Neural crest cell (in vitro differentiated cells): Measurements from ENCODE around the gene FAM13A. TPM values are rescaled to one million over a fixed set of nuclear protein-coding genes. Genes with fewer than 3 reads are reported as not detected.

Experiments
- DNase-seq: peaks from one replicate; pipeline ENCODE4 v3.0.0; 2021; ENCODE audit warnings: low read depth, mixed read lengths, low spot score
- H3K27ac Mint-ChIP-seq: one replicate; pipeline ENCODE4 v1.8.0; 2021; ENCODE audit warnings: mild to moderate bottlenecking, mixed read lengths; ENCODE audit not compliant: unreplicated experiment
- H3K27me3 Mint-ChIP-seq: 2 replicates; pipeline ENCODE4 v1.8.0; 2021; ENCODE audit warnings: low read depth, mild to moderate bottlenecking, mixed read lengths
- H3K36me3 Mint-ChIP-seq: 2 replicates; pipeline ENCODE4 v1.8.0; 2021; ENCODE audit warnings: low read depth, mild to moderate bottlenecking, mixed read lengths
- H3K4me1 Mint-ChIP-seq: 2 replicates; pipeline ENCODE4 v1.8.0; 2021; ENCODE audit warnings: mixed read lengths
- H3K4me3 Mint-ChIP-seq: one replicate; pipeline ENCODE4 v1.8.0; 2021; ENCODE audit warnings: mild to moderate bottlenecking, mixed read lengths
- H3K9me3 Mint-ChIP-seq: 2 replicates; pipeline ENCODE4 v1.8.0; 2021; ENCODE audit warnings: mixed read lengths
- total RNA-seq: library from RNA; stranded (reverse); gene quantifications from 2 replicates; pipeline ENCODE4 v1.2.1, GENCODE V29; 2021
- TF ChIP-seq, protein P1 (sequence below): fragments of 200-600 bp; sonication (generic); conservative IDR thresholded peaks from 2 replicates; pipeline ENCODE4 v1.5.0; 2021; ENCODE audit warnings: antibody characterized with exemption, mild to moderate bottlenecking

FAM13A gene
- total RNA-seq, 1 donor from 2014 or later, result 18.1 TPM

DNA sequence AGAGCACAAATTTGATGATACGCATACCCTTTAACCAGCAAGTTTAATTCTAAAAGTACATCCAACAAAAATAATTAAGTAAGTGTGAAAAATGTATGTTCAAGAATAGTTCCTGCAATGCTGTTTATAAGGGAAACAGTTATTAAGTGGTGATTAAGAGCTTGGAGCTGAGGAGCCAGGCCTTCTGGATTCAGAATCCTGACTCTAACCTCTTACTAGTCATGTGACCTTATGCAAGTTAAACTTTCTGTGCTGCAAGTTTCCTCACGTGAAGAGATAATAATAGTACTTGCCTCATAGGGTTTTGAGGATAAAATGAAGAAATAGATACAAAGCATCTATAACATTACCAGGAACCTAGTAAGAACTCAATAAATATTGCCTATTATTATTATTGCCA, 77.7 kb downstream of the FAM13A start:
- H3K27ac Mint-ChIP-seq, result no peak overlapping the region
- H3K4me3 Mint-ChIP-seq, result no peak overlapping the region
- TF ChIP-seq, protein P1, sequence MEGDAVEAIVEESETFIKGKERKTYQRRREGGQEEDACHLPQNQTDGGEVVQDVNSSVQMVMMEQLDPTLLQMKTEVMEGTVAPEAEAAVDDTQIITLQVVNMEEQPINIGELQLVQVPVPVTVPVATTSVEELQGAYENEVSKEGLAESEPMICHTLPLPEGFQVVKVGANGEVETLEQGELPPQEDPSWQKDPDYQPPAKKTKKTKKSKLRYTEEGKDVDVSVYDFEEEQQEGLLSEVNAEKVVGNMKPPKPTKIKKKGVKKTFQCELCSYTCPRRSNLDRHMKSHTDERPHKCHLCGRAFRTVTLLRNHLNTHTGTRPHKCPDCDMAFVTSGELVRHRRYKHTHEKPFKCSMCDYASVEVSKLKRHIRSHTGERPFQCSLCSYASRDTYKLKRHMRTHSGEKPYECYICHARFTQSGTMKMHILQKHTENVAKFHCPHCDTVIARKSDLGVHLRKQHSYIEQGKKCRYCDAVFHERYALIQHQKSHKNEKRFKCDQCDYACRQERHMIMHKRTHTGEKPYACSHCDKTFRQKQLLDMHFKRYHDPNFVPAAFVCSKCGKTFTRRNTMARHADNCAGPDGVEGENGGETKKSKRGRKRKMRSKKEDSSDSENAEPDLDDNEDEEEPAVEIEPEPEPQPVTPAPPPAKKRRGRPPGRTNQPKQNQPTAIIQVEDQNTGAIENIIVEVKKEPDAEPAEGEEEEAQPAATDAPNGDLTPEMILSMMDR, result no peak
- peaks cover 3% of the 10 kb centered on the region for H3K36me3 Mint-ChIP-seq
- no peak for DNase-seq
- no peaks in the 10 kb centered on the region for H3K27me3 Mint-ChIP-seq
- no peaks in the 10 kb centered on the region for H3K4me1 Mint-ChIP-seq
- no peaks in the 10 kb centered on the region for H3K9me3 Mint-ChIP-seq

DNA sequence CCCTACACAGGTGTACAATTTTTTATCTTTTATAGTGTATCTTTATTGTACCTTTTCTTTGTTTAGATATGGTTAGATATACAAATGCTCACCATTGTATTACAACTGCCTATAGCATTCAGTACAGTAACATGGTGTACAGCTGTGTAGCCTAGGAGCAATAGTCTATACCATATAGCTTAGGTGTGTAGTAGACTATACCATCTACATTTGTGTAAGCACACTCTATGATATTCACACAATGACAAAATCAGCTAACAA, 80.3 kb downstream of the FAM13A start:
- H3K27ac Mint-ChIP-seq, result no peak overlapping the region
- H3K4me1 Mint-ChIP-seq, result no peaks in the 10 kb centered on the region
- H3K9me3 Mint-ChIP-seq, result no peaks in the 10 kb centered on the region
- H3K4me3 Mint-ChIP-seq, result no peak overlapping the region
- no peaks in the 10 kb centered on the region for H3K27me3 Mint-ChIP-seq
- no peak for DNase-seq
- H3K36me3 Mint-ChIP-seq, result peaks cover 6% of the 10 kb centered on the region
- TF ChIP-seq, protein P1, result no peak

DNA sequence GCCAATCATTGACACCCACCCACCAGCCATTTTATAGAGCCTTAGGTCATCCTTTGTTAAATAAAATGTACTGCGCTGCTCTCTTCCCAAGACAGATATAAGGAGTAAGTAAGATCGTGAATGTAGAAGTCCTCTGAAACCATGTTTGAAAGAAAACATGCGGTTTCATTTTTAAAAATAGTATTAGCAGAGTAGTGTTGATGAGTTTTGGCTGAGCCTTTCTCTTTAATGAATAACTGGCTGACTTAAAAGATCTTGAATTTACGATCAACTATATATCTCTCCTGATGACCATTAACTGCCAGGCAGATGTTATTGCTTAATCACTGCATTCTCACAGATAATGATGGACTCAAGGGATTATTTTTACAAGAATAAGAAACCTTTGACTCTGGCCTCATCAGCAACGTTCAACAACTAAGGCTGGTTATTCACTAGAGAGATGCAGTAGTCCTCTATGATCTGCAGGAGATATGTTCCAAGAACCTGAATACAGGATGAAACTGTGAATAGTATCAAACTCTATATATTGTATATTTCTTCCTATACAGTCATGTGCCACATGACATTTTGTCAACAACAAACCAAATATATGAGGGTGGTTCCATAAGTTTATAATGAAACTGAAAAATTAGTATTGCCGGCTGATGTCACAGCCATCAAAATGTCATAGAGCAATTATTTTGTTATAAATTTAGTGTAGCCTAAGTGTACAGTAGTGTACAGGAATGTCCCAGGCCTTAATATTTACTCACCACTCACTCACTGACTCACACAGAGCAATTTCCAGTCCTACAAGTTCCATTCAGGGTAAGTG, 80.8 kb downstream of the FAM13A start:
- peaks cover 6% of the 10 kb centered on the region for H3K36me3 Mint-ChIP-seq
- no peaks in the 10 kb centered on the region for H3K4me1 Mint-ChIP-seq
- no peak for DNase-seq
- H3K9me3 Mint-ChIP-seq, result no peaks in the 10 kb centered on the region
- H3K27ac Mint-ChIP-seq, result no peak overlapping the region
- no peak overlapping the region for H3K4me3 Mint-ChIP-seq
- H3K27me3 Mint-ChIP-seq, result no peaks in the 10 kb centered on the region
- TF ChIP-seq, protein P1, result no peak

DNA sequence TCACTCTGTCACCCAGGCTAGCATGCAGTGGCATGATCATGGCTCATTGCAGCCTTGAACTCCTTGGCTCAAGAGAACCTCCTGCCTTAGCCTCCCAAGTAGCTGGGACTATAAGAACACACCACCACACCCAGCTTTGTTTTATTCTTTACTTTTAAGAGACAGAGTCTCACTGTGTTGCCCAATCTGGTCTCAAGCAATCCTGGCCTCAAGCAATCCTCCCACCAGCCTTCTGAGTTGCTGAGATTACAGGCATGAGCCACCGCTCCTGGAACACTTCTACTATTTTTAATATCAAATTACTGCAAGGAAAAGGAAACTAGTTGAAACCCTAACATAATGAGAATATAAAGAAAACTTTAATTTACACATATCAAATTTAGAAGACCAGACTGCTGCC, 85.4 kb downstream of the FAM13A start:
- no peaks in the 10 kb centered on the region for H3K27me3 Mint-ChIP-seq
- peaks cover 6% of the 10 kb centered on the region for H3K36me3 Mint-ChIP-seq
- TF ChIP-seq, protein P1, result no peak
- no peak for DNase-seq
- H3K4me3 Mint-ChIP-seq, result no peak overlapping the region
- no peak overlapping the region for H3K27ac Mint-ChIP-seq
- H3K4me1 Mint-ChIP-seq, result no peaks in the 10 kb centered on the region
- no peaks in the 10 kb centered on the region for H3K9me3 Mint-ChIP-seq

DNA sequence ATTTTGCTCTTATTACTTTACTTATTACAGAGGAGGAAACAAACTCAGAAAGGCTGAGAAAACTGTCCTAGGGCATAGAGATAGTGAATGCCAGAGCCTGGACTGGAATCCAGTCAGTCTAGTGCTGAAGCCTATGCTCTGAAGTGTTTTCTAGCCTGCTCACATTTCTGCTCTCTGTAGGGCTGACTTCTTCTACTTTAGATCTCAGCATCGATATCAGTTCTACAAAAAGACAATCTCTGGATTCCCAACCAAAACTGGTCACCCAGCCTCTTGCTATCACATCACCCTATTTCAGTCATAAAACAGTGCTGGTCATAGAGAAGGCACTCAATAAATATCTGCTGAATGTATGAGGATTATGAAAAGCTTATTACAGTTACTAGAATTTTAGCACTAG, 87.2 kb downstream of the FAM13A start:
- TF ChIP-seq, protein P1, result no peak
- no peaks in the 10 kb centered on the region for H3K27me3 Mint-ChIP-seq
- peaks cover 6% of the 10 kb centered on the region for H3K36me3 Mint-ChIP-seq
- H3K9me3 Mint-ChIP-seq, result no peaks in the 10 kb centered on the region
- no peaks in the 10 kb centered on the region for H3K4me1 Mint-ChIP-seq
- H3K4me3 Mint-ChIP-seq, result no peak overlapping the region
- no peak overlapping the region for H3K27ac Mint-ChIP-seq
- no peak for DNase-seq
